ENCODE measurements around the gene PTH1R.

The PTH1R gene

GRCh38 chr3:46930166-46930944, 52.8 kb downstream of the PTH1R start:
- TF ChIP-seq CTCF (IDR thresholded peaks at IDR 0.05; ENCODE audit: borderline replicate concordance, insufficient read depth, low read depth, low read length): no peak
- H3K4me3 ChIP-seq (ENCODE audit: low read depth, low read length): no peak overlapping the region

GRCh38 chr3:46930945-46931403, 53.5 kb downstream of the PTH1R start:
- no peak for TF ChIP-seq CTCF (IDR thresholded peaks at IDR 0.05; ENCODE audit: borderline replicate concordance, insufficient read depth, low read depth, low read length)
- H3K4me3 ChIP-seq (ENCODE audit: low read depth, low read length): no peak overlapping the region

- H3K4me3 ChIP-seq (ENCODE audit: low read depth, low read length): no peak overlapping the region
- no peak for TF ChIP-seq CTCF (IDR thresholded peaks at IDR 0.05; ENCODE audit: borderline replicate concordance, insufficient read depth, low read depth, low read length)
Measured at GRCh38 chr3:46931631-46932331, 54.3 kb downstream of the PTH1R start.

GRCh38 chr3:46932455-46933225, 55.1 kb downstream of the PTH1R start:
- no peak for TF ChIP-seq CTCF (IDR thresholded peaks at IDR 0.05; ENCODE audit: borderline replicate concordance, insufficient read depth, low read depth, low read length)

GRCh38 chr3:46933261-46933660, 55.7 kb downstream of the PTH1R start:
- no peak for TF ChIP-seq CTCF (IDR thresholded peaks at IDR 0.05; ENCODE audit: borderline replicate concordance, insufficient read depth, low read depth, low read length)
- H3K4me3 ChIP-seq (ENCODE audit: low read depth, low read length): no peak overlapping the region

More at GRCh38 chr3:46932455-46933225, 55.1 kb downstream of the PTH1R start:
- no peak overlapping the region for H3K4me3 ChIP-seq (ENCODE audit: low read depth, low read length)

GRCh38 chr3:46934072-46934471, 56.6 kb downstream of the PTH1R start:
- H3K4me3 ChIP-seq (ENCODE audit: low read depth, low read length): no peak overlapping the region
- TF ChIP-seq CTCF (IDR thresholded peaks at IDR 0.05; ENCODE audit: borderline replicate concordance, insufficient read depth, low read depth, low read length): no peak
